Neural cell (in vitro differentiated cells): ENCODE data around the gene RELT. TPM values are rescaled to one million over a fixed set of nuclear protein-coding genes. Genes with fewer than 3 reads are reported as not detected.

Experiments
- H2AFZ ChIP-seq: fragments of 200-600, 300-800 bp; sonication (generic), shearing (Covaris generic); 2 replicates; pipeline ENCODE4 v1.6.0; 2014; ENCODE audit warnings: low read depth, mild to moderate bottlenecking, antibody characterized with exemption, low read length, moderate library complexity
- H3F3A ChIP-seq: fragments of 200-600 bp; shearing (Covaris generic); 2 replicates; pipeline ENCODE4 v1.6.1; 2016; ENCODE audit warnings: mild to moderate bottlenecking, moderate library complexity, mixed read lengths, antibody characterized with exemption, low read length; ENCODE audit not compliant: insufficient read depth, poor library complexity, severe bottlenecking
- H3K27ac ChIP-seq: fragments of 200-600, 300-800 bp; sonication (generic), shearing (Covaris generic); 2 replicates; pipeline ENCODE4 v1.5.1; 2014; ENCODE audit warnings: mild to moderate bottlenecking, low read length, moderate library complexity
- H3K27me3 ChIP-seq: fragments of 300-800, 200-600 bp; sonication (generic), shearing (Covaris generic); 2 replicates; pipeline ENCODE4 v1.6.0; 2014; ENCODE audit warnings: mild to moderate bottlenecking, low read depth, low read length, moderate library complexity; ENCODE audit not compliant: insufficient read depth
- H3K36me3 ChIP-seq: fragments of 300-800, 200-600 bp; sonication (generic), shearing (Covaris generic); 2 replicates; pipeline ENCODE4 v1.5.1; 2014; ENCODE audit warnings: mild to moderate bottlenecking, antibody characterized with exemption, low read length, moderate library complexity; ENCODE audit not compliant: insufficient read depth
- H3K4me2 ChIP-seq: fragments of 300-800, 200-600 bp; sonication (generic), shearing (Covaris generic); 2 replicates; pipeline ENCODE4 v1.6.0; 2014; ENCODE audit warnings: mild to moderate bottlenecking, low read length
- H3K4me3 ChIP-seq: fragments of 300-800, 200-600 bp; sonication (generic), shearing (Covaris generic); 2 replicates; pipeline ENCODE4 v1.5.1; 2014; ENCODE audit warnings: mild to moderate bottlenecking, low read length, moderate library complexity
- H3K79me2 ChIP-seq: fragments of 200-600 bp; shearing (Covaris generic); replicated peaks from 2 replicates; pipeline ENCODE4 v1.6.0; 2014; ENCODE audit warnings: mild to moderate bottlenecking, low read length, moderate library complexity; ENCODE audit not compliant: insufficient read depth
- H3K9ac ChIP-seq: fragments of 300-800, 200-600 bp; sonication (generic), shearing (Covaris generic); 2 replicates; pipeline ENCODE4 v1.6.1; 2016; ENCODE audit warnings: mild to moderate bottlenecking, low read length, mixed read lengths
- H3K9me2 ChIP-seq: fragments of 200-600 bp; shearing (Covaris generic); 2 replicates; pipeline ENCODE4 v1.6.1; 2016; ENCODE audit warnings: mild to moderate bottlenecking, low read length, mixed read lengths; ENCODE audit not compliant: insufficient read depth
- H3K9me3 ChIP-seq: fragments of 200-600, 300-800 bp; sonication (generic), shearing (Covaris generic); 2 replicates; pipeline ENCODE4 v1.6.1; 2016; ENCODE audit warnings: mild to moderate bottlenecking, mixed run types, low read length, moderate library complexity, mixed read lengths
- H4K20me1 ChIP-seq: fragments of 200-600 bp; shearing (Covaris generic); 2 replicates; pipeline ENCODE4 v1.6.1; 2016; ENCODE audit warnings: mild to moderate bottlenecking, mixed run types; ENCODE audit not compliant: insufficient read depth
- CTCF ChIP-seq: fragments of 450-650 bp; IDR thresholded peaks from 2 replicates; pipeline ENCODE4 v1.5.1; 2014; ENCODE audit warnings: antibody characterized with exemption, mild to moderate bottlenecking, moderate library complexity; ENCODE audit not compliant: poor library complexity, severe bottlenecking
- EP300 ChIP-seq: fragments of 450-650 bp; conservative IDR thresholded peaks from 2 replicates; pipeline ENCODE4 v1.6.1; 2014; ENCODE audit warnings: antibody characterized with exemption, mild to moderate bottlenecking, moderate library complexity; ENCODE audit not compliant: poor library complexity, severe bottlenecking
- EZH2 ChIP-seq: fragments of 200-600, 300-800 bp; shearing (Covaris generic), sonication (generic); IDR thresholded peaks from 2 replicates; pipeline ENCODE4 v1.6.1; 2014; ENCODE audit warnings: antibody characterized with exemption, low read length, borderline replicate concordance, mild to moderate bottlenecking; ENCODE audit not compliant: insufficient read depth, poor library complexity, severe bottlenecking
- MXI1 ChIP-seq: fragments of 450-650 bp; conservative IDR thresholded peaks from 2 replicates; pipeline ENCODE4 v1.6.1; 2014; ENCODE audit warnings: antibody characterized with exemption, mild to moderate bottlenecking; ENCODE audit not compliant: poor library complexity, severe bottlenecking
- POLR2AphosphoS5 ChIP-seq: IDR thresholded peaks from 2 replicates; pipeline ENCODE4 v1.6.1; 2012
- RAD21 ChIP-seq: fragments of 450-650 bp; conservative IDR thresholded peaks from 2 replicates; pipeline ENCODE4 v1.6.1; 2014; ENCODE audit warnings: antibody characterized with exemption, mild to moderate bottlenecking, moderate library complexity
- REST ChIP-seq: IDR thresholded peaks from 2 replicates; pipeline ENCODE4 v1.6.1; 2012; ENCODE audit warnings: borderline replicate concordance
- SMC3 ChIP-seq: fragments of 450-650 bp; conservative IDR thresholded peaks from 2 replicates; pipeline ENCODE4 v1.6.1; 2014; ENCODE audit warnings: antibody characterized with exemption, mild to moderate bottlenecking, moderate library complexity; ENCODE audit not compliant: poor library complexity
- TAF1 ChIP-seq: IDR thresholded peaks from 2 replicates; pipeline ENCODE4 v1.6.1; 2012; ENCODE audit warnings: low read depth
- polyA plus RNA-seq: library from polyadenylated mRNA; depleted of rRNA; stranded (reverse); fragments of >200 nt; gene quantifications from 2 replicates; pipeline ENCODE4 v1.2.3, GENCODE V29; 2014

The RELT gene
- polyA plus RNA-seq, 1 donor from 2014 or later, result 12.4 TPM

GRCh38 chr11:73446766-73447165 lies 70.6 kb downstream of the RELT start:
- Histone ChIP-seq H3K9me3 (no peaks in the 10 kb centered on the region), H3K4me2 (no peak overlapping the region), H3K9me2 (no peaks in the 10 kb centered on the region), H4K20me1 (no peaks in the 10 kb centered on the region), H3K27ac (no peak overlapping the region), H3K79me2 (no peaks in the 10 kb centered on the region), H3F3A (no peaks in the 10 kb centered on the region), H3K4me3 (no peak overlapping the region), H3K27me3 (no peaks in the 10 kb centered on the region), H2AFZ (no peak overlapping the region), H3K9ac (no peak overlapping the region), H3K36me3 (no peaks in the 10 kb centered on the region)
- TF ChIP-seq RAD21 (no peak), REST (no peak), TAF1 (no peak), POLR2AphosphoS5 (no peak), SMC3 (no peak), MXI1 (no peak), EP300 (no peak), CTCF (no peak), EZH2 (no peak)

Other genes with a start within 250 kb of the RELT start
- gene FCHSD2, start 234.1 kb upstream of the RELT start, polyA plus RNA-seq, result 40.8 and 44.0 TPM in 2 replicates
- not detected in 2 replicates for gene P2RY2, start 158.1 kb upstream of the RELT start, polyA plus RNA-seq
- gene P2RY6, start 104.1 kb upstream of the RELT start, polyA plus RNA-seq, result not detected in 2 replicates
- 7.0 and 7.9 TPM in 2 replicates for gene ARHGEF17, start 68.1 kb upstream of the RELT start, polyA plus RNA-seq
- gene FAM168A, start 221.7 kb downstream of the RELT start, polyA plus RNA-seq, result 67.3 and 70.8 TPM in 2 replicates